ENCODE measurements around the gene CFAP77.

DNA sequence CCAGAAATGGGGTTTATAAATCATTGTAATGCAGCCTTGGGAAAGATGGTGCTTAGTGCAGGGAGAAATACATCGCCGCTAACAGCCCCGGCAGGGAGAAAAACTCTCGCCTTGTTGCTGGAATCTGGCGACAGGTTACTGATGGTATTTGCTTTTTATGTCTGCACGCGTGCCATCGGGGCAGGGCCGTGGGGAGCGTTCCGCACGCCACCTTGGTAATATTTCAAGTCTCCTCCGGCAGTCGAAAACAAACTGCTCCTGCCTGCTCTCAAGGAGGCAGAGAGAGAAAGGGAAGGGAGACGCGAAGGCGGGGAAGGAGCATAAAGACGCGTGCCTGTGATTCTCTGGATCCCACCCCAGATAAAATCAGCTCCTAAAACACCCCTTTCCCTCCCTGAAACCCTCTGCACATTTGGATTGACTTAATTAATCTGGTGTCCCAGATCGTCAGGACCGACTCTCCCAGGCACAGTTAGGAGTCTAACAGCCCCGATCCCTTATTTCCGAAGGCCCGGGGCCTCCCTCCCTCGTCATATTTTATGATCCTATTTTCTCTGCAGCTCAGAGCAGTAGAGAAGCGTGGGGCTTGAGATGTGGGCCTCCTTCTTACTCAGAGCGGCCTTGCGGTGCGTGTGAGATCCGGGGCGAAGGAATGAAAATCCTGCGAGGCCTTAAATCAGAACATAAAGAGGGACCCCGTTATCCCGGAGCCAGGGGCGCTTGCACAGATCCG is 47.7 kb downstream of the CFAP77 start:
- TF ChIP-seq TAF1 (IDR thresholded peaks at IDR 0.05; ENCODE audit: borderline replicate concordance, low read depth, low read length): no peak
- no peak for TF ChIP-seq POLR2AphosphoS5 (IDR thresholded peaks at IDR 0.05; ENCODE audit: low read depth, low read length)

All from GM12892 (cell line).